Left cardiac atrium (tissue), 4 donors: ENCODE measurements around the gene ASCC2. TPM values are rescaled to one million over a fixed set of nuclear protein-coding genes. Genes with fewer than 3 reads are reported as not detected.
A peak's percentile ranks its signal among the peaks of the same experiment; 100 is the strongest.
"Not testable (repeated sequence)": the region's sequence is repeated elsewhere in the genome, so short reads cannot be mapped to it uniquely, and the experiment has no call there.

ENCODE experiments used
- ATAC-seq, 2 donors: fragments of 200-7000 bp; cut with Tn5 transposase; one replicate each; pipeline ENCODE4 v1.9.1; 2020; ENCODE audit warnings: mild to moderate bottlenecking in 2 of 2, moderate library complexity in 2 of 2
- DNase-seq: peaks from one replicate; pipeline ENCODE4 v3.0.0-alpha.2; 2020
- intact Hi-C, 2 donors: fragments of 100-400 bp; cut with DNase I; formaldehyde crosslinking; loops; one replicate each; pipeline versions ENCODE4 v1.14.1 to v1.15.1; 2022 to 2023
- long read RNA-seq: library from polyadenylated mRNA; unstranded; transcript quantifications from one replicate; pipeline ENCODE4 v2.0.0, GENCODE V29; 2021
- total RNA-seq, 2 donors: library from RNA; stranded (reverse); fragmentation: NEBNext Ultra II Directional; extraction: Animal tissue kit (Norgen Biotek cat#: 25700); gene quantifications; one replicate each; pipeline ENCODE4 v1.2.1, GENCODE V29; 2021
- donor health status: DM: no; HTN: yes; CAD: no.
- donor health status: DM: no; HTN: yes; CAD: no; lungs with severe emphysema.
- donor health status: DM: yes; HTN: yes; CAD: no.
- donor health status: Dilated cardiomyopathy.

Gene ASCC2
- total RNA-seq, result 10 to 100 TPM; 34.6 to 52.6 TPM
- long read RNA-seq, transcript ASCC2-201 (20 exons, 2,793 nt), result major isoform, 24 of 137 reads
- long read RNA-seq, transcript ASCC2-202 (21 exons, 2,823 nt), result minor isoform, 12 of 137 reads
- long read RNA-seq, partial matches to known transcripts, result 34 of 137 reads
- long read RNA-seq, other reads (novel, unspliced or antisense), result 67 of 137 reads

DNA sequence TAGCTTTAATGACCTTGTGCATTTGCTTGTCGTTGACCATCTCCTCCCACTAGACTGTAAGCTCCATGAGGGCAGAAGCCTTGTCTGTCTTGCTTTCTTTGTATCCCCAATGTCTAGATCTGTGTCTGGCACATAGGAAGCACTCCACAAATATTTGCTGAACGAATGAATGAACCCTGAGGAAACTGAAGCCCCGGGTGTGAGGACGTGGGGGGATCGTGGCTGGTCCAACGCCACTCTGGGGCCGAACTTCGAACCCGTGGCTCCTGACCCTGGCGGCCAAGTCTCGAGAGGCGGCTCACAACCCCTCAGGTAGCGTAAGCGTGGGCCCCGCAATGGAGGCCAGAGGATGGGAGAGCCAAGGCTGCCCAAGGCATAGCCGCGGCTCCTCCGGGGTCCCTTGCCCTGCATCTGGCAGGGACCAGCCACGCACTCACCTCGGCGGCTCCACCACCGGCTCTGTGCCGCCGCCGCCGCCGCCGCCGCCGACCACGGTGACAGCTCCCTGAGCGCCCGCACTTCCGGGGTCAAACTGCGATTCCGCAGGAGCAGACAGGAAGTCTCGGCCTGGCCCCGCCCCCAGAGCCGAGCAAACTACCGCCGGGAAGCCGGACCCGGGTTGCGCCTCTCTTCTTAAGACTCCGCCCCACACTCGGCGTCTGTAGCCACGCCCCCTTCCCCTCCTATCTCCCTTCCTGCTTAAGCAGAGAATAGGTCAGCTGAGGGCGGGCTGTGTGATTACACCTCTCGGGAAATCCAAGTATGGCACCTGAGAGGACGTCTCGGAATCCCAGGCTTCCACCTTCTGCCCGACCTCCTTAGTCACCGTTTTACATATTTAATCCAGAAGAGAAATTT lies at the start of gene ASCC2:
Gene ASCC2 (minus strand): TSS at position 534 of the 858 bp plus-strand sequence. CDS start 5,949 bp downstream, outside the sequence.
- intact Hi-C loops, result loop anchor here in 1 of 2 donors (10.0 kb wide), 1 partner anchor 63 kb away; no protein-coding TSS in a partner anchor
- peak; percentile 98 to 99 for ATAC-seq
- DNase-seq, result peak; percentile 100

- DNase-seq (no peak), ATAC-seq (no peak)
- intact Hi-C loops, result loop anchor here in 1 of 2 donors (10.0 kb wide), 1 partner anchor 117 kb away; no protein-coding TSS in a partner anchor
These were observed 49.3 kb upstream of the ASCC2 start for GRCh38 chr22:29887358-29887757.

GRCh38 chr22:29886596-29886995 lies 48.5 kb upstream of the ASCC2 start:
- ATAC-seq, result no peak
- DNase-seq, result no peak
- intact Hi-C loops, result loop anchor here in 1 of 2 donors (10.0 kb wide), 1 partner anchor 118 kb away; no protein-coding TSS in a partner anchor

- DNase-seq (no peak), ATAC-seq (no peak)
- intact Hi-C loops, result loop anchor here in 1 of 2 donors (10.0 kb wide), 1 partner anchor 119 kb away; no protein-coding TSS in a partner anchor
These were observed 47.5 kb upstream of the ASCC2 start for GRCh38 chr22:29885610-29886009.

- intact Hi-C loops, result loop anchor here in 1 of 2 donors (10.0 kb wide), 1 partner anchor 121 kb away; no protein-coding TSS in a partner anchor
These were observed 45.7 kb upstream of the ASCC2 start for GRCh38 chr22:29883775-29884097.

DNA sequence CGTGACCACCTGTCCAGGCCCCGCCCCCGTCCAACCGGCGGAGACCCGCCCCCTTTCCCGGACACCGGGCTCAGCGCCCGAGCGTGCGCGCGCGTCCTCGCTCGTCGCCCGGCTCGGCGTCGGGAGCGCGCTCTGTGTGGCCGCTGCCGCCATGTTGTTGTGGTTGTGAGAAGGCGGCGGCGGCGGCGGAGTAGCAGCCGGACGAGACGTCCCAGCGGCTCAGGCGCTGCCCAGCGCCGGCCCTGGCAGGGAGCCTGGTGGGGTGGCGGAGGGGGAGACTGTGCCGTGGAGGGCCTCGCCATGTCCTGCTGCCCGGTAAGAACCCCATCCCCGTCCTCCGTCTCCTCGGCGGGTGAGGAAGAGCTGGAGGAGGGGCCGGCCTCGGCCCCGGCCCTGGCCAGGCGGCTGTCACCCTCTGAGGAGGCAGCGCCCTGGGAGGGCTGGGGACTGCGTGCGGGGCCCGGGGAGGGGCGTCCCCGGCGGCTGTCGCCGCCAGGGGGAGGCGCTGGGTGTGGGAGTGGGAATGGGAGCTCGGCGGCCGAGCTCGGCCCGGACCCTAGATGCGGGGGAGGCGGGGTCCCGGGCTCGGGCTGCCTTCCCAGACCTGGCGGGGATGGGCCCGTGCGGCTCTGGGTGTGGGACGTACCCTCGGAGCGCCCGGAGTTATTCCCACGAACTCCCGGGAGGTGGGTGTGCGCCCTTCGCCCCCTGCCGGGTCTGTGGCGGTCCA lies 45.1 kb upstream of the ASCC2 start, which contains the start of gene MTMR3:
Gene MTMR3 (plus strand): TSS at position 130 of the 730 bp plus-strand sequence. CDS start 87,886 bp downstream, outside the sequence.
- DNase-seq, result peak; percentile 95
- peak; percentile 93 to 96 for ATAC-seq
- intact Hi-C loops, result loop anchor here in 1 of 2 donors (10.0 kb wide), 1 partner anchor 122 kb away; no protein-coding TSS in a partner anchor

More at GRCh38 chr22:29883775-29884097, 45.7 kb upstream of the ASCC2 start:
- no peak for ATAC-seq
- no peak for DNase-seq

- intact Hi-C loops, result loop anchor here in 1 of 2 donors (10.0 kb wide), 1 partner anchor 122 kb away; no protein-coding TSS in a partner anchor
- DNase-seq, result no peak
- no peak for ATAC-seq
These were observed 44.6 kb upstream of the ASCC2 start for GRCh38 chr22:29882716-29883044.

DNA sequence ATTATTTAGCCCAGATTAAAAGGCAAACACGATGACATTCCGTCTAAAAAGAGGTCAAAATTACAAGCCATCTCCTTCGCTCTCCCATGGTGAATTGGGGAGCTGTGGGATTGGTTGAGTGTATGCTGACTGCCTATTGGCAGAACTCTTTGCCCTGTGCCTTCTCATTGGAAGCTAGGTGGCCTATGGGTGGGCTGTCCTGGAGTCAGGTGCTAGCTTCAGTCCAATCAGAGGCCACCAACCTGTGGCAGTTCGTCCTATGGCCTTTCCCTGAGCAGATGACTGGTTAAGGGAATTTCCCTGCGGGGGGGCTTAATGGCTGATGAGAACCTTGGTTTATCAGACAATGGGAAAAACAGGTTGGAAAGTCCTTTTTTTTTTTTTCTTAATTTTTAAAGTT lies 41.7 kb upstream of the ASCC2 start:
- DNase-seq (no peak), ATAC-seq (no peak)
- intact Hi-C loops, result loop anchor here in 1 of 2 donors (10.0 kb wide), 1 partner anchor 125 kb away; no protein-coding TSS in a partner anchor

- DNase-seq (no peak), ATAC-seq (no peak)
- intact Hi-C loops, result no loop called here
These were observed 39.5 kb upstream of the ASCC2 start for GRCh38 chr22:29877620-29878019.

DNA sequence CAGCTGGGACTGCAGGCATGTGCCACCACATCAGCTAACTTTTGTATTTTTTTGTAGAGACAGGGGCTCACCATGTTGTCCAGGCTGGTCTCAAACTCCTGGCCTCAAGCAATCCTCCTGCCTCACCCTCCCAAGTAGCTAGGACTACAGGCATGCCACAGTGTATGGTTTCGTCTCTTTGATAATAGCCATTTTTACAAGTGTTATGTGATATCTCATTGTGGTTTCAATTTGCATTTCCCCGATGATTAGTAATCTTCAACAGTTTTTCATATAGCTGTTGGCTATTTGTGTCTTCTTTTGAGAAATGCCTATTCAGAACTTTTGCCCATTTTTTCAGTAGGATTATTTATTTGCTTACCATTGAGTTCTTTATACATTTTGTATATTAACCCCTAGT lies 35.9 kb upstream of the ASCC2 start:
- no peak for ATAC-seq
- DNase-seq, result no peak
- intact Hi-C loops, result no loop called here

- ATAC-seq, result peak in 1 of 2 donors; percentile 29
- intact Hi-C loops, result no loop called here
- DNase-seq, result no peak
These were observed 34.9 kb upstream of the ASCC2 start for GRCh38 chr22:29872989-29873388.

DNA sequence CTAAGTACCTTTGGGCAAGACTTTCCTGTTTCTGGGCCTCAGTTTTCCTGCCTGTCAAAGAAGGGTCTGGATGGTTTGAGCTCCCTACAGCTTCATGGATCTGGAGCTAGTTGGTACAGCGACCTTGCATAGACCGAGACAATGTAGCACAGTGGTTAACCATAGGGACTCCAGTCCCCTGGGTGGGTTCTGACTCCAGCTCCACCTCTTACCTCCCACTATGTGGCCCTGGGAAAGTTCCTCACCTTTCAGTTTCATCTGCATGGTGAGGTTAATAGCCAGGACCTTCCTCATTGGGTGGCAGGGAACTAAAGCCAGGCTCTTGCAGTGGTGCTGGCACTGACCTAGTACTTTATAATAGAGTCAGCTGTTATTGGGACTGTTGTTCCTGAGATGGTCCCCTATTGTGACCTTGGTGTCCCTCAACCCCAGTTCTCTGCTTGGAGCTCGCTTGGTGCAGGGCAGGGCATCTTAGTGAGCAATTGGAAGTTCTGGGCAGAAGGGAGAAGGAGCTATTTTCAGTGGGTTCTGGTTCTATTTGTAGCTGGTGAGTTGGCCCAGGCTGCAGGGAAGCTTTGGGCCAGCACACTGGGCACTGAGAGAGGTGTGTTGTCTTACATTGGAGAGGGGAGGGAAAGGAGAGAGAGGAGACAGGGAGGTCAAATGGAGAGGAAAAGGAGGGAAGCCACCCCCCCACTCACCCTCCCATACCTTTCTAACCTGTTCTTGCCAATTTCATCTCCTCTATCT lies 34.2 kb upstream of the ASCC2 start:
- ATAC-seq (peak; percentile 62 to 74), DNase-seq (no peak)

DNA sequence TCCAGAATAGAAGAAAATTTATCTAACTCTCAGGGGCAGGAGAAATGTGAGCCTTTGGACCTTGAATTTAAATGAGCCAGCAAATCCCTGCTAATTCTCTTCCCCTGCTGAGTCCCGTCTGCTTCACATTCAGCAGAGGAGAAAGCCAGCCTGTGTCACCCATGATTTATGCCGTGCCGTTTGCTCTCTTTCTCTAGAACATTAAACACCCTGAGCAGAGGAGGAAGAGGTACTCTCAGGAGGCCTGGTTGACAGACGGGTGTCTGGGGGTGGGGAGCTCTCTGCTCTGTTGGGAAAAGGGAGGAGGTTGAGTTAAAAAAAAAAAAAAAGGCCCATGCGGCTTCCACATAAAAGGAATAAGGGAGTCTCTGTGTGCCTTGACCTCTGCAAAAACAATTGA lies 33.6 kb upstream of the ASCC2 start:
- ATAC-seq (peak in 1 of 2 donors; percentile 33), DNase-seq (no peak)
- intact Hi-C loops, result no loop called here

More for the DNA sequence above, 34.2 kb upstream of the ASCC2 start:
- intact Hi-C loops, result no loop called here

- ATAC-seq (no peak), DNase-seq (no peak)
- intact Hi-C loops, result no loop called here
These were observed 32.5 kb upstream of the ASCC2 start for GRCh38 chr22:29870574-29870973.

GRCh38 chr22:29867851-29868250 lies 29.8 kb upstream of the ASCC2 start:
- intact Hi-C loops, result no loop called here
- DNase-seq, result no peak
- no peak for ATAC-seq

DNA sequence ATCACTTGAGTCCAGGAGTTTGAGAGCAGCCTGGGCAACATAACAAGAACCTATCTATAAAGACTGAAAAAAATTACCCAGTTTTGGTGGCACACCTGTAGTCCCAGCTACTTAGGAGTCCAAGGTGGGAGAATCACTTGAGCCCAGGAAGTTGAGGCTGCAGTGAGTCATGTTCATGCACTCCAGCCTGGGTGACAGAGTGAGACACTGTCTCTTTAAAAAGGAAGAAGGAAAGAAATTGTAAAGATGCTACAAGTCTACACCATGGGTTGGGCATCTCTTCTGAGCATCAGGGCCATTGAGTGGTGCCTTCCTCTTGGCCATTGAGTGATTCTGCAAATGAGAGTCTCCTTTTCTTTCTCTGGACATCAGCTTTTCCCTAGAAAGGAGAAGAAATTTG lies 29.2 kb upstream of the ASCC2 start:
- DNase-seq (no peak), ATAC-seq (no peak)
- intact Hi-C loops, result no loop called here

- ATAC-seq, intact Hi-C loops, DNase-seq: not testable (repeated sequence)
These were observed 27.5 kb upstream of the ASCC2 start for GRCh38 chr22:29865572-29865971.

- ATAC-seq (peak; percentile 31 to 59), DNase-seq (no peak)
- intact Hi-C loops, result no loop called here
These were observed 23.7 kb upstream of the ASCC2 start for GRCh38 chr22:29861672-29862297.
